Upper lobe of left lung (tissue), 4 donors: ENCODE data around the gene KRT3.

Experiments
- EP300 ChIP-seq, 4 donors: sonication (generic); formaldehyde crosslinking; IDR thresholded peaks; one replicate each; pipeline ENCODE4 v1.5.1; 2017; ENCODE audit warnings: antibody characterized with exemption in 4 of 4, control low read depth in 2 of 4
- POLR2A ChIP-seq, 4 donors: fragments of 450-650 bp; IDR thresholded peaks; one replicate each; pipeline ENCODE4 v1.5.1; 2016 to 2017; ENCODE audit warnings: antibody characterized with exemption in 4 of 4, mild to moderate bottlenecking in 2 of 4
- TF ChIP-seq, protein P1 (sequence below), 6 experiments: fragments of 450-650 bp in 4 of 6; fragments of 200-600 bp in 2 of 6; sonication (generic) in 2 of 6; IDR thresholded peaks; one replicate each; pipeline ENCODE4 v1.5.1; 2016 to 2019; ENCODE audit warnings: antibody characterized with exemption in 6 of 6

DNA sequence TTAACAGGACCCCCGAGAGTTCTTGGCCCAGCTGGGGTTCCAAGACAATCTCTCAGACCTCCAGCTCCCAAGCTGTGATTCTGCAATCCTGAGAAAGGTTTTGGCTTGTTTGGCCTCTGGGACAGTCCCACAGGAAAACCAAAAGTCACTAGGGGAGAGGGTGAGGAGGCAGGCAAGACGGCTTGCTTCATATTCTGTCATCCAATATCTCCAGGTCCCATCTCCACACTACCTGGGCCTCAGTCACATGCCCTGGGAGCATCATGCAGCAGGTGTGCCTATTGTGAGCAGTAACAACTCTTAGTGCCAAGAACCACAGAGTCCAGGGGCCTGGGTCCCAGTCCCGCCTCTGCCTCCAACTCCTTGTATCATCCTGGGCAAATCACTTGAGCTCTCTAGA, 36.5 kb upstream of the KRT3 start:
- TF ChIP-seq POLR2A (IDR thresholded peaks at IDR 0.05) (no peak), EP300 (IDR thresholded peaks at IDR 0.05) (no peak)
- TF ChIP-seq, protein P1, sequence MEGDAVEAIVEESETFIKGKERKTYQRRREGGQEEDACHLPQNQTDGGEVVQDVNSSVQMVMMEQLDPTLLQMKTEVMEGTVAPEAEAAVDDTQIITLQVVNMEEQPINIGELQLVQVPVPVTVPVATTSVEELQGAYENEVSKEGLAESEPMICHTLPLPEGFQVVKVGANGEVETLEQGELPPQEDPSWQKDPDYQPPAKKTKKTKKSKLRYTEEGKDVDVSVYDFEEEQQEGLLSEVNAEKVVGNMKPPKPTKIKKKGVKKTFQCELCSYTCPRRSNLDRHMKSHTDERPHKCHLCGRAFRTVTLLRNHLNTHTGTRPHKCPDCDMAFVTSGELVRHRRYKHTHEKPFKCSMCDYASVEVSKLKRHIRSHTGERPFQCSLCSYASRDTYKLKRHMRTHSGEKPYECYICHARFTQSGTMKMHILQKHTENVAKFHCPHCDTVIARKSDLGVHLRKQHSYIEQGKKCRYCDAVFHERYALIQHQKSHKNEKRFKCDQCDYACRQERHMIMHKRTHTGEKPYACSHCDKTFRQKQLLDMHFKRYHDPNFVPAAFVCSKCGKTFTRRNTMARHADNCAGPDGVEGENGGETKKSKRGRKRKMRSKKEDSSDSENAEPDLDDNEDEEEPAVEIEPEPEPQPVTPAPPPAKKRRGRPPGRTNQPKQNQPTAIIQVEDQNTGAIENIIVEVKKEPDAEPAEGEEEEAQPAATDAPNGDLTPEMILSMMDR (IDR thresholded peaks at IDR 0.05) = no peak
